A673 (cell line): ENCODE results near the gene EYA4.

ENCODE experiments used
- EZH2 ChIP-seq: fragments of 200-600 bp; sonication (generic); IDR thresholded peaks from 2 replicates; pipeline ENCODE4 v1.6.1; 2017; ENCODE audit warnings: borderline replicate concordance, low read depth, mild to moderate bottlenecking, mixed read lengths, antibody characterized with exemption, low read length; ENCODE audit not compliant: poor library complexity, severe bottlenecking
- TF ChIP-seq, protein P1 (sequence below): fragments of 300-800, 200-600 bp; sonication (generic); conservative IDR thresholded peaks from 2 replicates; pipeline ENCODE4 v1.5.1; 2017; ENCODE audit warnings: low read depth, mild to moderate bottlenecking, antibody characterized with exemption, low read length, moderate library complexity, mixed read lengths

DNA sequence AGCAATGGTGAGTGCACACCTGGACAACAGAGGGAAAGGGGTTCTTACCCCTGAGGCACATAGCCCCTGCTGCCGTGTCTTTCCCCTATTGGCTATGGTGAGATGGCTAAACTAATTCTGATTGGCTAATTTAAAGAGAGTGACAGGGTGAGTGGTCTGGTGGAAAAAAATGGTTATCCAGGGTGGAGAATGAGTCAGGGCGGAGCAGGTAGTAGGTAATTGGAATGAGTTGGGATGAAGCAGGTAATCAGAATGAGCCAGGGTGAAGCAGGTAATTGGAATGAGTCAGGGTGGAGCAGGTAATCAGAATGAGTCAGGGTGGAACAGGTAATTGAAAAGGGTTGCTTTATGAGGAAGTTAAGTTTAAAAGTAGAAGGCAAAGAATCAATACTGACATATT, 200.3 kb downstream of the EYA4 start:
- TF ChIP-seq, protein P1, sequence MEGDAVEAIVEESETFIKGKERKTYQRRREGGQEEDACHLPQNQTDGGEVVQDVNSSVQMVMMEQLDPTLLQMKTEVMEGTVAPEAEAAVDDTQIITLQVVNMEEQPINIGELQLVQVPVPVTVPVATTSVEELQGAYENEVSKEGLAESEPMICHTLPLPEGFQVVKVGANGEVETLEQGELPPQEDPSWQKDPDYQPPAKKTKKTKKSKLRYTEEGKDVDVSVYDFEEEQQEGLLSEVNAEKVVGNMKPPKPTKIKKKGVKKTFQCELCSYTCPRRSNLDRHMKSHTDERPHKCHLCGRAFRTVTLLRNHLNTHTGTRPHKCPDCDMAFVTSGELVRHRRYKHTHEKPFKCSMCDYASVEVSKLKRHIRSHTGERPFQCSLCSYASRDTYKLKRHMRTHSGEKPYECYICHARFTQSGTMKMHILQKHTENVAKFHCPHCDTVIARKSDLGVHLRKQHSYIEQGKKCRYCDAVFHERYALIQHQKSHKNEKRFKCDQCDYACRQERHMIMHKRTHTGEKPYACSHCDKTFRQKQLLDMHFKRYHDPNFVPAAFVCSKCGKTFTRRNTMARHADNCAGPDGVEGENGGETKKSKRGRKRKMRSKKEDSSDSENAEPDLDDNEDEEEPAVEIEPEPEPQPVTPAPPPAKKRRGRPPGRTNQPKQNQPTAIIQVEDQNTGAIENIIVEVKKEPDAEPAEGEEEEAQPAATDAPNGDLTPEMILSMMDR, result no peak
- TF ChIP-seq EZH2, result no peak
